Kidney glomerular epithelial cell (primary cell): ENCODE measurements around the gene CLMN.

Experiments used
- DNase-seq: peaks from one replicate; lab custom pipeline; 2025; lab: John Stamatoyannopoulos, UW

The CLMN gene

GRCh38 chr14:95321693-95322455 lies 2.2 kb upstream of the CLMN start:
- no peak for DNase-seq

- DNase-seq = no peak
Measured at GRCh38 chr14:95320955-95321600, 1.4 kb upstream of the CLMN start.

- no peak for DNase-seq
Measured at GRCh38 chr14:95320078-95320895, 579 bp upstream of the CLMN start.

DNA sequence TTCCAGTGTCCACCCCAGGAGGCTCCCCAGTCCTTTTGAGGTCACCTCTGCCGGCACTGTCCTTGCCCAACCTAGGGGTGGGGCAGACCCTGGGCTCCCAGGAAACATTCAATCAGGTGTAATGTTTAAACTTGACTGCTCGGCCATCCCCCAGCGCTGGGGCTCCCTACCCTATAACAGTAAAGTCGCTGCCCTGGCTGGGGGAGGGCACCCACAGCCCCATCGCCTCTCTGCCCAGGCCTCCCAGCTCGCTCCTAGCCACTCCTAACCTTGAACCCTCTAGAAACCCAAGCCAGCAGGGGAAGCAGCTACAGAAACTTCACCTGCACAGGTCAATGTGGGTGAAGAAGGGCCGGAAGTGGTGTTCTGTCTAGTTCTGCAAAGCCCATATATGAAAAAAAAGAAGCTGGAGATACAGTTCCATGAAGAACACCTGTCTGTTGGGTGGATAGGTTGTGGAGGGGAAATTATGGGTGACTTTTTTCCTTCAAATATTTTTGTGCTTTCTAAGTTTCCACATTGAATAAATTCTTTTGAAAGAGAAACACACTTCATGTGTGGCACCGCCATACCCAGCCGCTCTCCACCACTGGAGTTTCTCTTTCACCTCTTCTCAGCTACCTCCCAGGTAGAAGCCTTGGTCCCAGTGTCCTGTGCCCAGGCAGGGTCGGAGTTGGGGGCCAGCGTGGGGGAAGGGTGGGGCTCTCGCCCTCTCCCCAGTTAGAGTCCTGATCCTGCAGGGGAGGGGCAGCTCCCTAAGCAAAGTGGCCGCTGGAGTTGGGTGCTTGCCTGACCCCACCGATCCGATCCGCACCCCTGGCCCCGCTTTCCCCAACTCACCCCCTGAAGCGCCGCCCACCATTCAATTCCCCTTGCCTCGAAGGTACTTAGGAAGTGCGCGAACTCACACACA lies 1.1 kb downstream of the CLMN start:
- DNase-seq = no peak

DNA sequence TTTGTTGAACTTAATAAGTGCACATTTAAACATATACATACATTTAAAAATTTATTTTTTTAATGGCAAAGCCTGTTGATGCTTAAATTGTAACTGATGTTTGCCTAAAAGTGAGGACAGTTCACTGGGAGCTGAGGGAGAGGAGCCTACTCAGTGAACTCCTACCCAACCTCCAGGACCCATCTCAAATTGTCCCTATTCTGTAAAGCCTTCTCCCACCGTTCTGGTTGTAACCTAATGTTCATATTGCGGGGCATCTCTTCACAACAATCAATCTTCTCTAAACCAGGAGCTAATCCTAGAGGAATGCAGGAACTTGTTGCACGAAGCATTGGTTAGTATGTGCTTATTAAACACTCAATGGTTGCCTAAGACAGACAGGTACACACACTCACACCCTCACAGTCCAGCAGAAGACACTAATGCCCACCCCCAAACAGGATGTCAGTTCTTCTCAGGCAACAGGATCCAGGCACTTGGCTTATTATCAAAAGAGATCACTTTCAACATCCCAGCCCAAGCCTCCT lies 1.8 kb downstream of the CLMN start:
- no peak for DNase-seq

GRCh38 chr14:95316821-95317220 lies 2.9 kb downstream of the CLMN start:
- DNase-seq = no peak

- no peak for DNase-seq
Measured at GRCh38 chr14:95315579-95315978, 4.1 kb downstream of the CLMN start.

DNA sequence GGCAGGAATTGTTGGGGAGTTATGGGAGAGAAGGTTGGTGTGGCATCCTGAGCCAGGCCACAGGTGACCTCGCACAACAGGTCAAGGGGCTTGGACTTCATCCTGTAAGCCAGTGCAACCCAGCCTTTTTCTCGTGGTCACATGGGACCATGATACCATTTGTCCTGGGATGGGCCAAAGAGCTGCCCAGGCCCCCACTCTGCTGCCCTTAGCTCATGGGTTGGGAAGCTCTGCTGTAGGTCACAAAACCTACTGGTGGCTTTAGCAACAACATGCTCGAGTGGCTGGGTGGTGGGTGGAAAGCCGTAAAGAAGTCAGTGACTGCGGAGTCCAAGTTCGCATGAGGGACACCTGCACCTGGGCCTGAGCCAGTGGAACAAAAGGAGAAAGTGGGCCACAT lies 4.6 kb downstream of the CLMN start:
- DNase-seq = no peak

GRCh38 chr14:95314609-95315008 lies 5.1 kb downstream of the CLMN start:
- no peak for DNase-seq

DNA sequence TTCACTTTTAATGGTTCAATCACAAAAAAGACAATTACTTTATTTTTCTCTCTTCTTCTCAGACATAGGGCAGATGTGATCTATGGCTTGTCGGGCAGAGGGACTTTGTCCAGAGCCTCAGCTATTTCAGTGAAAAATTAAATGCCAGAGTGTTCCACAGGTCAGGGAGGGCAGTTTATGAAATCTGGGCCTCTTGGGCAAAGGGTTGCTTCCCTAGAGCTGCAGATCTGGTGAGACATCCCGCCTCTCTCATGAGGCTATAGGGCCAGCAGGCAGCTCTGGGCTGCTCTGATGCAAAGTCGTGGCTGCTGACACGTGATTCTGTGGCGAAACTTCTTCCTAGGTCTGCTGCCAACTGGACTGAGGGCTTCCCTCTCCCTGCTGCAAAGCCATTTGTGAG lies 6.0 kb downstream of the CLMN start:
- DNase-seq = no peak

DNA sequence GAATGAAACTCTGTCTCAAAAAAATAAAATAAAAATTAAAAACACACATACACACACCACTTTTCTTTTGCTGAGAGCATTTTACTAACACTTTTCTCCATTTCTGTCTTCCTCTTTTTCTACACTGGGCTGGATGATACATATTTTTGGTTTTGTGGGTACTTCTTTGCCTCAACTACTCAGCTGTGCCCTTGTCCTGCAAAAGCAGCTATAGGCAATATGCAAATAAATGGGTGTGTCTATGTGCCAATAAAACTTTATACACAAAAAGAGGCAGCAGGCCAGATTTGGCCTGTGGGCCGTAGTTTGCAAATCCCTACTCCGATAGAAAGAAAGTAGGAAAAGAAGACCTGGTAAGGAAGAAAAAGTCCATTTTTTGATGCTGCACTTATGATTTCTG lies 6.5 kb downstream of the CLMN start:
- no peak for DNase-seq

GRCh38 chr14:95312311-95312710 lies 7.4 kb downstream of the CLMN start:
- DNase-seq = no peak

GRCh38 chr14:95311752-95312151 lies 8.0 kb downstream of the CLMN start:
- DNase-seq = peak; percentile 55

- DNase-seq = no peak
Measured at GRCh38 chr14:95310635-95311380, 8.9 kb downstream of the CLMN start.

- DNase-seq = no peak
Measured at GRCh38 chr14:95309261-95310051, 10.3 kb downstream of the CLMN start.

DNA sequence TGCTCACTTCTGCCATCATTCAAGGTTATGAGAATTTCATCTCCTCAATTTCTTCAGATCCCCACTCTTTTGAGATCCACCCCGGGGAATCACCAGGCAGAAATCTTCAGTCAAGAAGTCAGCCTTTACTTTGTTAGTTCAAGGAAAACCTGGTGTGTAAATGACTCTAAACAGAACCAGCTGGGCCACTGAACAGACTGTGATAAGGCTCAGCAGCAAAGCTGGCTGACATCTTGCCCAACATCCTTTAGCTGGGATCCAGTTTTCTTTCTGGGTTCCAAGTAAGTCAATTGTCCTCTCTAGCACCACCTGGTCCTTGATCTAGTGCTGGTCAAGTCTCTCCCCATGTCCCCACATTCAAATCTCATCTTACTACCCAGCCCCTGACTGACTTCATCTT lies 11.6 kb downstream of the CLMN start:
- DNase-seq = no peak

- peak; percentile 13 for DNase-seq
Measured at GRCh38 chr14:95307402-95308041, 12.2 kb downstream of the CLMN start.

GRCh38 chr14:95305940-95306339 lies 13.8 kb downstream of the CLMN start:
- DNase-seq = no peak

- DNase-seq = no peak
Measured at GRCh38 chr14:95305145-95305544, 14.6 kb downstream of the CLMN start.

DNA sequence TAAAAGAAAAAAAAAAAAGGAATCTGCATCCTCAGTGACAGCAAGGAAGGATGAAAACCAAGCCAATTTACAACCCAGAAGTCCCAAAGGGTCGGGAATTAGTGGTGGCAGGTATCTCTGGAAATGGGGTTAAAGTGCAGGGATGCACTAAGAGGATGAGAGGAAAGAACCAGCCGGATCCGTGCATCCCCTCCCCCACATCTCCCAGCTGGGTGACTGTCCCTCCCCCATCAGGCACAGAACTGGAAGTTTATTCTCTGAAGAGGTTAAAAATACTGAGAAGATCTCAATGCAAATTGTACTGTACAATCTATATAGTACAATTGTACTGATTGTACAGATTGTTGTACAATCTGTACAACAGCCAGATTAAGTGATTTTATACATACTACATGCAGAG lies 15.4 kb downstream of the CLMN start:
- DNase-seq = no peak
